Hematopoietic multipotent progenitor cell treated with erythropoietin and hydrocortisone succinate and interleukin-3 and kit ligand, for 8 days (in vitro differentiated cells): Measurements from ENCODE around the gene KRTAP17-1.
"Not testable (repeated sequence)": the region's sequence is repeated elsewhere in the genome, so short reads cannot be mapped to it uniquely, and the experiment has no call there.

Experiments used
- DNase-seq: peaks from one replicate; pipeline ENCODE4 v3.0.0-alpha.2; 2015

Gene KRTAP17-1

GRCh38 chr17:41315204-41315794, at the start of gene KRTAP17-1:
Gene KRTAP17-1 (minus strand): TSS chr17:41315710. CDS start chr17:41315650, 60 bp downstream.
- DNase-seq = no peak

- no peak for DNase-seq
These were observed 48.4 kb upstream of the KRTAP17-1 start for GRCh38 chr17:41363881-41364280.

- no peak for DNase-seq
These were observed 44.9 kb upstream of the KRTAP17-1 start for GRCh38 chr17:41360296-41360995.

GRCh38 chr17:41354536-41354935, 39.0 kb upstream of the KRTAP17-1 start:
- no peak for DNase-seq

GRCh38 chr17:41352597-41353366, 37.3 kb upstream of the KRTAP17-1 start:
- DNase-seq = no peak

- no peak for DNase-seq
These were observed 35.7 kb upstream of the KRTAP17-1 start for GRCh38 chr17:41351177-41351576.

GRCh38 chr17:41350381-41350878, 34.9 kb upstream of the KRTAP17-1 start, which contains the start of gene KRT33A:
Gene KRT33A (minus strand): TSS chr17:41350828. CDS start chr17:41350767, 61 bp downstream.
- DNase-seq = not testable (repeated sequence)

GRCh38 chr17:41347869-41348760, 32.6 kb upstream of the KRTAP17-1 start:
- DNase-seq = no peak

- not testable (repeated sequence) for DNase-seq
These were observed 30.9 kb upstream of the KRTAP17-1 start for GRCh38 chr17:41346421-41346820.

- DNase-seq = no peak
These were observed 30.5 kb upstream of the KRTAP17-1 start for GRCh38 chr17:41345992-41346391.

GRCh38 chr17:41343029-41343428, 27.5 kb upstream of the KRTAP17-1 start:
- DNase-seq = no peak

GRCh38 chr17:41340934-41341861, 25.7 kb upstream of the KRTAP17-1 start:
- no peak for DNase-seq

GRCh38 chr17:41340494-41340893, 25.0 kb upstream of the KRTAP17-1 start:
- DNase-seq = no peak

- no peak for DNase-seq
These were observed 24.2 kb upstream of the KRTAP17-1 start for GRCh38 chr17:41339571-41340172.

- no peak for DNase-seq
These were observed 23.5 kb upstream of the KRTAP17-1 start for GRCh38 chr17:41338961-41339485.

- DNase-seq = no peak
These were observed 20.2 kb upstream of the KRTAP17-1 start for GRCh38 chr17:41335747-41336146.

- no peak for DNase-seq
These were observed 19.1 kb upstream of the KRTAP17-1 start for GRCh38 chr17:41334385-41335305.

GRCh38 chr17:41333836-41334235, 18.3 kb upstream of the KRTAP17-1 start:
- no peak for DNase-seq

- no peak for DNase-seq
These were observed 17.6 kb upstream of the KRTAP17-1 start for GRCh38 chr17:41333098-41333497.
